Measurements from ENCODE around the gene FXYD3. TPM values are rescaled to one million over a fixed set of nuclear protein-coding genes. Genes with fewer than 3 reads are reported as not detected.

Gene FXYD3
- total and polyA plus RNA-seq, 4 donors, result 0.32 to 0.45 TPM; not detected in 2

GRCh38 chr19:35112995-35113688 is 2.5 kb upstream of the FXYD3 start:
- no peak for TF ChIP-seq GABPA (IDR thresholded peaks at IDR 0.05 in 1 of 2, conservative IDR thresholded peaks at IDR 0.05 in 1 of 2)
- no peak for TF ChIP-seq EGR1 (IDR thresholded peaks at IDR 0.05; ENCODE audit: low read depth in 2 of 2)
- Histone ChIP-seq H3K9ac (ENCODE audit: low read depth in 1 of 2, low read length in 2 of 2) (no peak overlapping the region), H3K27me3 (ENCODE audit: control insufficient read depth in 4 of 4, insufficient read depth in 4 of 4, low read length in 3 of 4) (no peaks in the 10 kb centered on the region), H3K4me1 (ENCODE audit: control insufficient read depth in 4 of 4, insufficient read depth in 4 of 4, low read length in 3 of 4) (peaks cover 2 to 9% (median 5%) of the 10 kb centered on the region in 4 donors), H3K4me3 (ENCODE audit: low read depth in 1 of 3, low read length in 3 of 3) (no peak overlapping the region), H3K27ac (ENCODE audit: low read depth in 1 of 2, low read length in 2 of 2) (no peak overlapping the region), H3K36me3 (ENCODE audit: control insufficient read depth in 4 of 4, insufficient read depth in 3 of 4, low read depth in 1 of 4, low read length in 3 of 4) (no peaks in the 10 kb centered on the region), H3K9me3 (ENCODE audit: control insufficient read depth in 4 of 4, low read length in 3 of 4) (no peaks in the 10 kb centered on the region)
- WGBS, result 86% methylated on average over 15 of the region's 15 CpGs
- DNase-seq (ENCODE audit: low spot score), result no peak

- DNase-seq (ENCODE audit: low spot score), result peak; percentile 82
- TF ChIP-seq REST (IDR thresholded peaks at IDR 0.05) (no peak), CTCF (IDR thresholded peaks at IDR 0.05; ENCODE audit: low read depth, low read length, missing input control) (peak; percentile 85), RAD21 (IDR thresholded peaks at IDR 0.05) (peak; percentile 78 to 85)
- 15% methylated on average over 23 of the region's 23 CpGs for WGBS
- Histone ChIP-seq H3K4me1 (ENCODE audit: control insufficient read depth in 4 of 4, insufficient read depth in 4 of 4, low read length in 3 of 4) (peaks cover 2 to 13% (median 6%) of the 10 kb centered on the region in 4 donors), H3K9me3 (ENCODE audit: control insufficient read depth in 4 of 4, low read length in 3 of 4) (no peaks in the 10 kb centered on the region), H3K36me3 (ENCODE audit: control insufficient read depth in 4 of 4, insufficient read depth in 3 of 4, low read depth in 1 of 4, low read length in 3 of 4) (no peaks in the 10 kb centered on the region), H3K27ac (ENCODE audit: low read depth in 1 of 2, low read length in 2 of 2) (no peak overlapping the region), H3K27me3 (ENCODE audit: control insufficient read depth in 4 of 4, insufficient read depth in 4 of 4, low read length in 3 of 4) (no peaks in the 10 kb centered on the region), H3K9ac (ENCODE audit: low read depth in 1 of 2, low read length in 2 of 2) (no peak overlapping the region), H3K4me3 (ENCODE audit: low read depth in 1 of 3, low read length in 3 of 3) (no peak overlapping the region)
These were observed 1.1 kb upstream of the FXYD3 start for GRCh38 chr19:35114353-35115176.

- no peaks in the 10 kb centered on the region for H3K36me3 ChIP-seq (ENCODE audit: control insufficient read depth in 4 of 4, insufficient read depth in 3 of 4, low read depth in 1 of 4, low read length in 3 of 4)
- no peak overlapping the region for H3K27ac ChIP-seq (ENCODE audit: low read depth in 1 of 2, low read length in 2 of 2)
- peaks cover 2 to 13% (median 8%) of the 10 kb centered on the region in 4 donors for H3K4me1 ChIP-seq (ENCODE audit: control insufficient read depth in 4 of 4, insufficient read depth in 4 of 4, low read length in 3 of 4)
- DNase-seq (ENCODE audit: low spot score), result no peak
- H3K9ac ChIP-seq (ENCODE audit: low read depth in 1 of 2, low read length in 2 of 2), result no peak overlapping the region
- H3K4me3 ChIP-seq (ENCODE audit: low read depth in 1 of 3, low read length in 3 of 3), result no peak overlapping the region
- no peaks in the 10 kb centered on the region for H3K9me3 ChIP-seq (ENCODE audit: control insufficient read depth in 4 of 4, low read length in 3 of 4)
- WGBS, result 79% methylated on average over 13 of the region's 13 CpGs
- no peaks in the 10 kb centered on the region for H3K27me3 ChIP-seq (ENCODE audit: control insufficient read depth in 4 of 4, insufficient read depth in 4 of 4, low read length in 3 of 4)
- no peak for TF ChIP-seq JUND (IDR thresholded peaks at IDR 0.05)
- no peak for TF ChIP-seq GABPA (IDR thresholded peaks at IDR 0.05 in 1 of 2, conservative IDR thresholded peaks at IDR 0.05 in 1 of 2)
- TF ChIP-seq FOXA2 (IDR thresholded peaks at IDR 0.05), result no peak
- TF ChIP-seq ZBTB33 (IDR thresholded peaks at IDR 0.05), result no peak
- no peak for TF ChIP-seq EGR1 (IDR thresholded peaks at IDR 0.05; ENCODE audit: low read depth in 2 of 2)
- TF ChIP-seq RAD21 (IDR thresholded peaks at IDR 0.05), result no peak
- TF ChIP-seq HNF4G (IDR thresholded peaks at IDR 0.05), result no peak
- TF ChIP-seq RXRA (IDR thresholded peaks at IDR 0.05), result no peak
- no peak for TF ChIP-seq SP1 (IDR thresholded peaks at IDR 0.05)
- TF ChIP-seq HNF4A (conservative IDR thresholded peaks at IDR 0.05), result no peak
- TF ChIP-seq CTCF (IDR thresholded peaks at IDR 0.05; ENCODE audit: low read depth, low read length, missing input control), result no peak
- TF ChIP-seq NR2F2 (IDR thresholded peaks at IDR 0.05), result no peak
These were observed 614 bp downstream of the FXYD3 start for GRCh38 chr19:35116072-35116801.

Measured in liver (tissue), 9 donors.